Caco-2 (cell line): ENCODE measurements around the gene TSTD2. TPM values are rescaled to one million over a fixed set of nuclear protein-coding genes. Genes with fewer than 3 reads are reported as not detected.

Experiments
- BruUV-seq: library from RNA; stranded (reverse); fragments of 400-500 nt; replicated peaks from 2 replicates; lab custom pipeline; 2021; lab: Mats Ljungman, UMichigan
- CTCF ChIA-PET: fragments of 300-600 bp; sonication (Branson Sonifier 250); formaldehyde crosslinking; loops from one replicate; lab custom pipeline; 2022; ENCODE audit warnings: antibody characterized with exemption; lab: Charles Lee
- POLR2A ChIA-PET: fragments of 300-600 bp; sonication (Branson Sonifier 250); formaldehyde crosslinking; loops from one replicate; lab custom pipeline; 2022; ENCODE audit warnings: antibody characterized with exemption; lab: Charles Lee
- DNase-seq, 2 experiments: peaks; one replicate each; pipeline versions ENCODE4 v3.0.0 to v3.0.0-alpha.2; 2020 to 2022
- H3K27me3 ChIP-seq: replicated peaks from 2 replicates; pipeline ENCODE4 v1.6.0; 2011; ENCODE audit warnings: low read length; ENCODE audit not compliant: control insufficient read depth, insufficient read depth
- H3K36me3 ChIP-seq: 2 replicates; pipeline ENCODE4 v1.5.1; 2011; ENCODE audit warnings: low read length; ENCODE audit not compliant: control insufficient read depth, insufficient read depth
- H3K4me1 ChIP-seq: fragments of 250-450 bp; sonication (Bioruptor Pico); 2 replicates; pipeline ENCODE4 v1.5.1; 2020; ENCODE audit warnings: mild to moderate bottlenecking
- H3K4me3 ChIP-seq: 2 replicates; pipeline ENCODE4 v1.5.1; 2011; ENCODE audit warnings: low read depth, mild to moderate bottlenecking, control low read depth, low read length
- H3K9me3 ChIP-seq: fragments of 250-450 bp; sonication (Bioruptor Pico); 2 replicates; pipeline ENCODE4 v1.5.1; 2020; ENCODE audit warnings: mild to moderate bottlenecking, moderate library complexity
- H3K27ac Mint-ChIP-seq: one replicate; pipeline ENCODE4 v1.8.0; 2022; ENCODE audit warnings: mixed read lengths; ENCODE audit not compliant: unreplicated experiment
- H3K27me3 Mint-ChIP-seq: one replicate; pipeline ENCODE4 v1.8.0; 2022; ENCODE audit warnings: mixed read lengths; ENCODE audit not compliant: insufficient read depth, unreplicated experiment
- H3K36me3 Mint-ChIP-seq: one replicate; pipeline ENCODE4 v1.8.0; 2022; ENCODE audit warnings: mild to moderate bottlenecking, mixed read lengths; ENCODE audit not compliant: insufficient read depth, unreplicated experiment
- H3K4me1 Mint-ChIP-seq: one replicate; pipeline ENCODE4 v1.8.0; 2022; ENCODE audit warnings: low read depth, mixed read lengths; ENCODE audit not compliant: unreplicated experiment
- H3K4me3 Mint-ChIP-seq: one replicate; pipeline ENCODE4 v1.8.0; 2022; ENCODE audit warnings: mild to moderate bottlenecking, moderate library complexity, mixed read lengths; ENCODE audit not compliant: unreplicated experiment
- H3K9me3 Mint-ChIP-seq: one replicate; pipeline ENCODE4 v1.8.0; 2022; ENCODE audit warnings: mixed read lengths; ENCODE audit not compliant: unreplicated experiment
- CTCF ChIP-seq, 2 experiments: fragments of 200-600 bp in 1 of 2; IDR thresholded peaks; 1 replicate in 1 of 2; 2 replicates in 1 of 2; pipeline versions ENCODE4 v1.5.1 to v1.8.0; 2011 to 2022; ENCODE audit warnings: antibody characterized with exemption in 1 of 2, control low read depth in 1 of 2, inconsistent platforms in 1 of 2, low read depth in 1 of 2, low read length in 1 of 2, mild to moderate bottlenecking in 1 of 2, moderate library complexity in 1 of 2; ENCODE audit not compliant: insufficient read depth in 1 of 2, severe bottlenecking in 1 of 2, unreplicated experiment in 1 of 2
- intact Hi-C: fragments of 100-400 bp; cut with micrococcal nuclease; formaldehyde crosslinking; loops from one replicate; pipeline ENCODE4 v1.10.0; 2022; ENCODE audit not compliant: unreplicated experiment
- total RNA-seq: library from RNA; stranded (reverse); gene quantifications from 2 replicates; pipeline ENCODE4 v1.2.3, GENCODE V29; 2022

TSTD2 gene
- total RNA-seq, 1 experiment from 2014 or later = 20.7 TPM

GRCh38 chr9:97617939-97618416, 15.2 kb downstream of the TSTD2 start:
- no TSS peak for BruUV-seq
- Histone ChIP-seq H3K36me3 (peaks cover 9% of the 10 kb centered on the region), H3K4me3 (no peak overlapping the region), H3K9me3 (no peaks in the 10 kb centered on the region), H3K4me1 (no peaks in the 10 kb centered on the region), H3K27me3 (no peaks in the 10 kb centered on the region)
- no peaks in the 10 kb centered on the region for H3K4me1 Mint-ChIP-seq
- CTCF ChIA-PET = no interaction called here
- TF ChIP-seq CTCF (IDR thresholded peaks at IDR 0.05; ENCODE audit: insufficient read depth in 1 of 2, low read depth in 1 of 2, low read length in 1 of 2, severe bottlenecking in 1 of 2, unreplicated experiment in 1 of 2) = no peak
- no peaks in the 10 kb centered on the region for H3K27me3 Mint-ChIP-seq
- H3K4me3 Mint-ChIP-seq = no peak overlapping the region
- intact Hi-C loops = loop anchor here (5.0 kb wide), 2 partner anchors 206 to 761 kb away; partner anchors contain the start of gene TDRD7
- no peak for DNase-seq
- peaks cover 19% of the 10 kb centered on the region for H3K36me3 Mint-ChIP-seq
- POLR2A ChIA-PET = no interaction called here
- no peak overlapping the region for H3K27ac Mint-ChIP-seq
- peaks cover 23% of the 10 kb centered on the region for H3K9me3 Mint-ChIP-seq

GRCh38 chr9:97615439-97616072, 17.6 kb downstream of the TSTD2 start:
- ChIA-PET CTCF (interaction anchor here (0.6 to 2.0 kb wide), 14 partner anchors 17 to 758 kb away, joined by 3 to 16 read pairs (median 4); partner anchors contain the start of genes NCBP1, TMOD1, TSTD2 and XPA), POLR2A (no interaction called here)
- peak; percentile 74 to 79 for TF ChIP-seq CTCF (IDR thresholded peaks at IDR 0.05; ENCODE audit: insufficient read depth in 1 of 2, low read depth in 1 of 2, low read length in 1 of 2, severe bottlenecking in 1 of 2, unreplicated experiment in 1 of 2)
- H3K4me3 ChIP-seq = no peak overlapping the region
- Mint-ChIP-seq H3K4me3 (no peak overlapping the region), H3K9me3 (peaks cover 7% of the 10 kb centered on the region), H3K27me3 (no peaks in the 10 kb centered on the region), H3K4me1 (no peaks in the 10 kb centered on the region), H3K27ac (no peak overlapping the region), H3K36me3 (peaks cover 5% of the 10 kb centered on the region)
- peaks cover 5% of the 10 kb centered on the region; the same call in 1 of the 2 replicates for H3K36me3 ChIP-seq
- intact Hi-C loops = loop anchor here (1.0 to 5.0 kb wide), 3 partner anchors 147 to 758 kb away; partner anchors contain the start of gene TDRD7
- no peaks in the 10 kb centered on the region for H3K4me1 ChIP-seq
- no TSS peak for BruUV-seq
- no peaks in the 10 kb centered on the region for H3K9me3 ChIP-seq
- DNase-seq = peak; percentile 57 to 68
- no peaks in the 10 kb centered on the region for H3K27me3 ChIP-seq

- no TSS peak for BruUV-seq
- no peaks in the 10 kb centered on the region for H3K4me1 ChIP-seq
- CTCF ChIA-PET = no interaction called here
- H3K27ac Mint-ChIP-seq = no peak overlapping the region
- no peak for TF ChIP-seq CTCF (IDR thresholded peaks at IDR 0.05; ENCODE audit: insufficient read depth in 1 of 2, low read depth in 1 of 2, low read length in 1 of 2, severe bottlenecking in 1 of 2, unreplicated experiment in 1 of 2)
- H3K4me3 Mint-ChIP-seq = no peak overlapping the region
- intact Hi-C loops = no loop called here
- no peaks in the 10 kb centered on the region for H3K9me3 Mint-ChIP-seq
- no peak overlapping the region for H3K4me3 ChIP-seq
- no peaks in the 10 kb centered on the region for H3K4me1 Mint-ChIP-seq
- H3K27me3 Mint-ChIP-seq = no peaks in the 10 kb centered on the region
- H3K36me3 ChIP-seq = peaks cover 1% of the 10 kb centered on the region
- POLR2A ChIA-PET = no interaction called here
- H3K27me3 ChIP-seq = no peaks in the 10 kb centered on the region
- no peak for DNase-seq
- no peaks in the 10 kb centered on the region for H3K9me3 ChIP-seq
- peaks cover 41% of the 10 kb centered on the region for H3K36me3 Mint-ChIP-seq
Measured at GRCh38 chr9:97604901-97605645, 28.1 kb downstream of the TSTD2 start.
